Neural cell (in vitro differentiated cells): Measurements from ENCODE around the gene SLC13A2. TPM values are rescaled to one million over a fixed set of nuclear protein-coding genes. Genes with fewer than 3 reads are reported as not detected.
"Not testable (repeated sequence)": the region's sequence is repeated elsewhere in the genome, so short reads cannot be mapped to it uniquely, and the experiment has no call there.

Source experiments
- H2AFZ ChIP-seq: fragments of 200-600, 300-800 bp; sonication (generic), shearing (Covaris generic); 2 replicates; pipeline ENCODE4 v1.6.0; 2014; ENCODE audit warnings: low read depth, mild to moderate bottlenecking, antibody characterized with exemption, low read length, moderate library complexity
- H3F3A ChIP-seq: fragments of 200-600 bp; shearing (Covaris generic); 2 replicates; pipeline ENCODE4 v1.6.1; 2016; ENCODE audit warnings: mild to moderate bottlenecking, moderate library complexity, mixed read lengths, antibody characterized with exemption, low read length; ENCODE audit not compliant: insufficient read depth, poor library complexity, severe bottlenecking
- H3K27ac ChIP-seq: fragments of 200-600, 300-800 bp; sonication (generic), shearing (Covaris generic); 2 replicates; pipeline ENCODE4 v1.5.1; 2014; ENCODE audit warnings: mild to moderate bottlenecking, low read length, moderate library complexity
- H3K27me3 ChIP-seq: fragments of 300-800, 200-600 bp; sonication (generic), shearing (Covaris generic); 2 replicates; pipeline ENCODE4 v1.6.0; 2014; ENCODE audit warnings: mild to moderate bottlenecking, low read depth, low read length, moderate library complexity; ENCODE audit not compliant: insufficient read depth
- H3K36me3 ChIP-seq: fragments of 300-800, 200-600 bp; sonication (generic), shearing (Covaris generic); 2 replicates; pipeline ENCODE4 v1.5.1; 2014; ENCODE audit warnings: mild to moderate bottlenecking, antibody characterized with exemption, low read length, moderate library complexity; ENCODE audit not compliant: insufficient read depth
- H3K4me2 ChIP-seq: fragments of 300-800, 200-600 bp; sonication (generic), shearing (Covaris generic); 2 replicates; pipeline ENCODE4 v1.6.0; 2014; ENCODE audit warnings: mild to moderate bottlenecking, low read length
- H3K4me3 ChIP-seq: fragments of 300-800, 200-600 bp; sonication (generic), shearing (Covaris generic); 2 replicates; pipeline ENCODE4 v1.5.1; 2014; ENCODE audit warnings: mild to moderate bottlenecking, low read length, moderate library complexity
- H3K79me2 ChIP-seq: fragments of 200-600 bp; shearing (Covaris generic); replicated peaks from 2 replicates; pipeline ENCODE4 v1.6.0; 2014; ENCODE audit warnings: mild to moderate bottlenecking, low read length, moderate library complexity; ENCODE audit not compliant: insufficient read depth
- H3K9ac ChIP-seq: fragments of 300-800, 200-600 bp; sonication (generic), shearing (Covaris generic); 2 replicates; pipeline ENCODE4 v1.6.1; 2016; ENCODE audit warnings: mild to moderate bottlenecking, low read length, mixed read lengths
- H3K9me2 ChIP-seq: fragments of 200-600 bp; shearing (Covaris generic); 2 replicates; pipeline ENCODE4 v1.6.1; 2016; ENCODE audit warnings: mild to moderate bottlenecking, low read length, mixed read lengths; ENCODE audit not compliant: insufficient read depth
- H3K9me3 ChIP-seq: fragments of 200-600, 300-800 bp; sonication (generic), shearing (Covaris generic); 2 replicates; pipeline ENCODE4 v1.6.1; 2016; ENCODE audit warnings: mild to moderate bottlenecking, mixed run types, low read length, moderate library complexity, mixed read lengths
- H4K20me1 ChIP-seq: fragments of 200-600 bp; shearing (Covaris generic); 2 replicates; pipeline ENCODE4 v1.6.1; 2016; ENCODE audit warnings: mild to moderate bottlenecking, mixed run types; ENCODE audit not compliant: insufficient read depth
- EP300 ChIP-seq: fragments of 450-650 bp; conservative IDR thresholded peaks from 2 replicates; pipeline ENCODE4 v1.6.1; 2014; ENCODE audit warnings: antibody characterized with exemption, mild to moderate bottlenecking, moderate library complexity; ENCODE audit not compliant: poor library complexity, severe bottlenecking
- EZH2 ChIP-seq: fragments of 200-600, 300-800 bp; shearing (Covaris generic), sonication (generic); IDR thresholded peaks from 2 replicates; pipeline ENCODE4 v1.6.1; 2014; ENCODE audit warnings: antibody characterized with exemption, low read length, borderline replicate concordance, mild to moderate bottlenecking; ENCODE audit not compliant: insufficient read depth, poor library complexity, severe bottlenecking
- MXI1 ChIP-seq: fragments of 450-650 bp; conservative IDR thresholded peaks from 2 replicates; pipeline ENCODE4 v1.6.1; 2014; ENCODE audit warnings: antibody characterized with exemption, mild to moderate bottlenecking; ENCODE audit not compliant: poor library complexity, severe bottlenecking
- POLR2AphosphoS5 ChIP-seq: IDR thresholded peaks from 2 replicates; pipeline ENCODE4 v1.6.1; 2012
- RAD21 ChIP-seq: fragments of 450-650 bp; conservative IDR thresholded peaks from 2 replicates; pipeline ENCODE4 v1.6.1; 2014; ENCODE audit warnings: antibody characterized with exemption, mild to moderate bottlenecking, moderate library complexity
- REST ChIP-seq: IDR thresholded peaks from 2 replicates; pipeline ENCODE4 v1.6.1; 2012; ENCODE audit warnings: borderline replicate concordance
- SMC3 ChIP-seq: fragments of 450-650 bp; conservative IDR thresholded peaks from 2 replicates; pipeline ENCODE4 v1.6.1; 2014; ENCODE audit warnings: antibody characterized with exemption, mild to moderate bottlenecking, moderate library complexity; ENCODE audit not compliant: poor library complexity
- TAF1 ChIP-seq: IDR thresholded peaks from 2 replicates; pipeline ENCODE4 v1.6.1; 2012; ENCODE audit warnings: low read depth
- polyA plus RNA-seq: library from polyadenylated mRNA; depleted of rRNA; stranded (reverse); fragments of >200 nt; gene quantifications from 2 replicates; pipeline ENCODE4 v1.2.3, GENCODE V29; 2014
- TF ChIP-seq, protein P1 (sequence below): fragments of 450-650 bp; IDR thresholded peaks from 2 replicates; pipeline ENCODE4 v1.5.1; 2014; ENCODE audit warnings: antibody characterized with exemption, mild to moderate bottlenecking, moderate library complexity; ENCODE audit not compliant: poor library complexity, severe bottlenecking

Gene SLC13A2
- polyA plus RNA-seq, 1 donor from 2014 or later, result not detected

DNA sequence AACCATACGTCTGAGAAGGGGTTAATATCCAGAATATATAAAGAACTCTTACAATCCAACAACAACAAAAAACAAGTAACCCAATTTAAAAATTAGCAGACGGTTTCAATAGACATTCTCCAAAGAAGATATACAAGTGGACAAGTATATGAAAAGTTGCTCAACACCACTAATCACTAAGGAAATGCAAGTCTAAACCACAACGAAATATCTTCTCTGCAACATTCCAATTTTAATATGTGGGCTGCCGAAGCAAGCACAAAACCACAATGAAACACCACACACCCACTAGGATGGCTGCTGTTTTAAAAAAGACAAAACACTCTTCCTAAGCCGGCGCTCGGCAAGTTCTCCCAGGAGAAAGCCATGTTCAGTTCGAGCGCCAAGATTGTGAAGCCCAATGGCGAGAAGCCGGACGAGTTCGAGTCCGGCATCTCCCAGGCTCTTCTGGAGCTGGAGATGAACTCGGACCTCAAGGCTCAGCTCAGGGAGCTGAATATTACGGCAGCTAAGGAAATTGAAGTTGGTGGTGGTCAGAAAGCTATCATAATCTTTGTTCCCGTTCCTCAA is 5.9 kb upstream of the SLC13A2 start:
- no peaks in the 10 kb centered on the region for H3K27me3 ChIP-seq
- H3K4me2 ChIP-seq, result no peak overlapping the region
- H4K20me1 ChIP-seq, result no peaks in the 10 kb centered on the region
- H3K36me3 ChIP-seq, result no peaks in the 10 kb centered on the region
- TF ChIP-seq RAD21 (no peak), POLR2AphosphoS5 (no peak), MXI1 (no peak), REST (no peak), EP300 (no peak), EZH2 (no peak), SMC3 (no peak), TAF1 (no peak)
- TF ChIP-seq, protein P1, sequence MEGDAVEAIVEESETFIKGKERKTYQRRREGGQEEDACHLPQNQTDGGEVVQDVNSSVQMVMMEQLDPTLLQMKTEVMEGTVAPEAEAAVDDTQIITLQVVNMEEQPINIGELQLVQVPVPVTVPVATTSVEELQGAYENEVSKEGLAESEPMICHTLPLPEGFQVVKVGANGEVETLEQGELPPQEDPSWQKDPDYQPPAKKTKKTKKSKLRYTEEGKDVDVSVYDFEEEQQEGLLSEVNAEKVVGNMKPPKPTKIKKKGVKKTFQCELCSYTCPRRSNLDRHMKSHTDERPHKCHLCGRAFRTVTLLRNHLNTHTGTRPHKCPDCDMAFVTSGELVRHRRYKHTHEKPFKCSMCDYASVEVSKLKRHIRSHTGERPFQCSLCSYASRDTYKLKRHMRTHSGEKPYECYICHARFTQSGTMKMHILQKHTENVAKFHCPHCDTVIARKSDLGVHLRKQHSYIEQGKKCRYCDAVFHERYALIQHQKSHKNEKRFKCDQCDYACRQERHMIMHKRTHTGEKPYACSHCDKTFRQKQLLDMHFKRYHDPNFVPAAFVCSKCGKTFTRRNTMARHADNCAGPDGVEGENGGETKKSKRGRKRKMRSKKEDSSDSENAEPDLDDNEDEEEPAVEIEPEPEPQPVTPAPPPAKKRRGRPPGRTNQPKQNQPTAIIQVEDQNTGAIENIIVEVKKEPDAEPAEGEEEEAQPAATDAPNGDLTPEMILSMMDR, result no peak
- no peaks in the 10 kb centered on the region for H3K9me2 ChIP-seq
- H3K79me2 ChIP-seq, result no peaks in the 10 kb centered on the region
- H3K4me3 ChIP-seq, result no peak overlapping the region
- H2AFZ ChIP-seq, result no peak overlapping the region
- H3K9ac ChIP-seq, result no peak overlapping the region
- no peak overlapping the region for H3K27ac ChIP-seq
- H3K9me3 ChIP-seq, result no peaks in the 10 kb centered on the region
- H3F3A ChIP-seq, result no peaks in the 10 kb centered on the region

GRCh38 chr17:28468033-28468735 is 5.3 kb upstream of the SLC13A2 start:
- not testable (repeated sequence) for H3K79me2 ChIP-seq, H3K4me3 ChIP-seq, H3K9me3 ChIP-seq, H3K9ac ChIP-seq, H3K9me2 ChIP-seq, H3F3A ChIP-seq, H4K20me1 ChIP-seq, H3K4me2 ChIP-seq, H3K27ac ChIP-seq, H3K27me3 ChIP-seq, H3K36me3 ChIP-seq, H2AFZ ChIP-seq
